CD8-positive, alpha-beta memory T cell (primary cell): ENCODE measurements around the gene CALHM1. TPM values are rescaled to one million over a fixed set of nuclear protein-coding genes. Genes with fewer than 3 reads are reported as not detected.
A peak's percentile ranks its signal among the peaks of the same experiment; 100 is the strongest.

Source experiments
- CTCF ChIA-PET: fragments of 350-600 bp; sonication (Branson Sonifier 250); formaldehyde crosslinking; loops from one replicate; lab custom pipeline; 2021; ENCODE audit warnings: antibody characterized with exemption; lab: Charles Lee
- POLR2A ChIA-PET: fragments of 350-600 bp; sonication (Branson Sonifier 250); formaldehyde crosslinking; loops from one replicate; lab custom pipeline; 2021; ENCODE audit warnings: antibody characterized with exemption; lab: Charles Lee
- DNase-seq, 5 donors: peaks; one replicate each; pipeline versions ENCODE4 v3.0.0 to v3.0.0-alpha.2; 2020 to 2022; ENCODE audit warnings: mixed read lengths in 1 of 5
- H3K27ac ChIP-seq: one replicate; pipeline ENCODE4 v1.7.0; 2013; ENCODE audit warnings: low read depth, mild to moderate bottlenecking, low read length, moderate library complexity
- H3K27me3 ChIP-seq: 2 replicates; pipeline ENCODE4 v1.7.0; 2013; ENCODE audit warnings: low read length, mild to moderate bottlenecking; ENCODE audit not compliant: insufficient read depth, poor library complexity, severe bottlenecking
- H3K36me3 ChIP-seq: 2 replicates; pipeline ENCODE4 v1.7.0; 2013; ENCODE audit warnings: mild to moderate bottlenecking, low read length, moderate library complexity; ENCODE audit not compliant: insufficient read depth
- H3K4me1 ChIP-seq: 2 replicates; pipeline ENCODE4 v1.7.0; 2013; ENCODE audit warnings: mild to moderate bottlenecking, low read length, moderate library complexity; ENCODE audit not compliant: insufficient read depth
- H3K4me3 ChIP-seq: 2 replicates; pipeline ENCODE4 v1.7.0; 2013; ENCODE audit warnings: mild to moderate bottlenecking, low read length
- H3K9me3 ChIP-seq: 2 replicates; pipeline ENCODE4 v1.7.0; 2013; ENCODE audit warnings: mild to moderate bottlenecking, low read length
- H3K27ac Mint-ChIP-seq, 8 donors: one replicate each; pipeline ENCODE4 v1.8.0; 2020 to 2021; ENCODE audit warnings: mixed read lengths in 8 of 8, mild to moderate bottlenecking in 6 of 8, inconsistent platforms in 3 of 8, moderate library complexity in 3 of 8
- H3K27me3 Mint-ChIP-seq, 2 donors: one replicate each; pipeline ENCODE4 v1.8.0; 2020 to 2021; ENCODE audit warnings: mixed read lengths in 2 of 2, mild to moderate bottlenecking in 1 of 2, moderate library complexity in 1 of 2
- H3K36me3 Mint-ChIP-seq, 3 donors: one replicate each; pipeline ENCODE4 v1.8.0; 2020 to 2021; ENCODE audit warnings: mixed read lengths in 3 of 3, inconsistent platforms in 1 of 3, mild to moderate bottlenecking in 1 of 3
- H3K4me1 Mint-ChIP-seq, 3 donors: one replicate each; pipeline ENCODE4 v1.8.0; 2020 to 2021; ENCODE audit warnings: mixed read lengths in 3 of 3, inconsistent platforms in 1 of 3, mild to moderate bottlenecking in 1 of 3
- H3K4me3 Mint-ChIP-seq, 7 donors: one replicate each; pipeline ENCODE4 v1.8.0; 2020 to 2021; ENCODE audit warnings: mixed read lengths in 7 of 7, mild to moderate bottlenecking in 6 of 7, moderate library complexity in 4 of 7, inconsistent platforms in 2 of 7
- H3K9me3 Mint-ChIP-seq, 5 donors: one replicate each; pipeline ENCODE4 v1.8.0; 2020 to 2022; ENCODE audit warnings: mixed read lengths in 5 of 5, mild to moderate bottlenecking in 3 of 5, moderate library complexity in 2 of 5, inconsistent platforms in 1 of 5
- polyA plus RNA-seq: library from polyadenylated mRNA; unstranded; fragments of 300-500 nt; fragmentation: Illumina TruSeq; gene quantifications from one replicate; pipeline ENCODE4 v1.2.3, GENCODE V29; 2021
- total RNA-seq, 2 experiments: library from RNA; stranded (reverse); gene quantifications; one replicate each; pipeline ENCODE4 v1.2.3, GENCODE V29; 2021

Gene CALHM1
- total and polyA plus RNA-seq, 3 experiments from 2014 or later, result not detected

- CTCF ChIA-PET, result interaction anchor here (1.1 to 3.0 kb wide), 5 partner anchors 10 to 54 kb away, joined by 3 to 15 read pairs (median 9); partner anchors contain the start of gene CALHM2
Observed at GRCh38 chr10:103470761-103471653, 12.3 kb upstream of the CALHM1 start.

GRCh38 chr10:103469201-103469600, 10.5 kb upstream of the CALHM1 start:
- Histone ChIP-seq H3K27ac (no peak overlapping the region), H3K9me3 (no peaks in the 10 kb centered on the region), H3K4me3 (no peak overlapping the region), H3K36me3 (no peaks in the 10 kb centered on the region), H3K4me1 (peaks cover 31% of the 10 kb centered on the region), H3K27me3 (no peaks in the 10 kb centered on the region)
- POLR2A ChIA-PET, result interaction anchor here (4.5 kb wide), 1 partner anchor 18 kb away, joined by 25 read pairs; the partner anchor contains the start of gene CALHM2
- no peaks in the 10 kb centered on the region for H3K27me3 Mint-ChIP-seq
- CTCF ChIA-PET, result interaction anchor here (0.9 to 1.5 kb wide), 2 partner anchors 16 to 17 kb away, joined by 3 to 4 read pairs; partner anchors contain the start of gene CALHM2
- H3K27ac Mint-ChIP-seq, result peak overlapping the region in 7 of 8 donors; percentile 2 to 98 (median 85)
- no peaks in the 10 kb centered on the region for H3K9me3 Mint-ChIP-seq
- peaks cover 45 to 66% (median 49%) of the 10 kb centered on the region in 3 donors for H3K4me1 Mint-ChIP-seq
- DNase-seq, result no peak
- H3K36me3 Mint-ChIP-seq, result peaks cover 0 to 2% (median 0%) of the 10 kb centered on the region in 3 donors
- H3K4me3 Mint-ChIP-seq, result peak overlapping the region in 1 of 7 donors; percentile 24

More at GRCh38 chr10:103470761-103471653, 12.3 kb upstream of the CALHM1 start:
- no peaks in the 10 kb centered on the region for H3K9me3 ChIP-seq
- H3K27me3 ChIP-seq, result no peaks in the 10 kb centered on the region
- H3K9me3 Mint-ChIP-seq, result no peaks in the 10 kb centered on the region
- no peaks in the 10 kb centered on the region for H3K36me3 ChIP-seq
- DNase-seq, result peak; percentile 50 to 91 (median 65)
- peaks cover 0 to 2% (median 0%) of the 10 kb centered on the region in 3 donors for H3K36me3 Mint-ChIP-seq
- peak overlapping the region; percentile 36 for H3K27ac ChIP-seq
- POLR2A ChIA-PET, result interaction anchor here (4.5 kb wide), 1 partner anchor 20 kb away, joined by 25 read pairs; the partner anchor contains the start of gene CALHM2
- H3K4me3 ChIP-seq, result peak overlapping the region; percentile 37
- peaks cover 45 to 73% (median 55%) of the 10 kb centered on the region in 3 donors for H3K4me1 Mint-ChIP-seq
- peaks cover 31% of the 10 kb centered on the region for H3K4me1 ChIP-seq
- no peaks in the 10 kb centered on the region for H3K27me3 Mint-ChIP-seq
- peak overlapping the region; percentile 78 to 98 (median 94) for H3K27ac Mint-ChIP-seq
- H3K4me3 Mint-ChIP-seq, result peak overlapping the region; percentile 7 to 88 (median 80)

- POLR2A ChIA-PET, result no interaction called here
- Histone ChIP-seq H3K36me3 (no peaks in the 10 kb centered on the region), H3K27ac (no peak overlapping the region), H3K4me1 (peaks cover 27% of the 10 kb centered on the region), H3K4me3 (no peak overlapping the region), H3K9me3 (no peaks in the 10 kb centered on the region), H3K27me3 (no peaks in the 10 kb centered on the region)
- Mint-ChIP-seq H3K27me3 (no peaks in the 10 kb centered on the region), H3K4me3 (no peak overlapping the region), H3K4me1 (peaks cover 41 to 57% (median 42%) of the 10 kb centered on the region in 3 donors), H3K27ac (peak overlapping the region in 6 of 8 donors; percentile 28 to 73 (median 56)), H3K9me3 (peaks cover 0 to 2% (median 0%) of the 10 kb centered on the region in 5 donors), H3K36me3 (no peaks in the 10 kb centered on the region)
- CTCF ChIA-PET, result no interaction called here
- DNase-seq, result no peak
Observed at GRCh38 chr10:103467406-103467805, 8.7 kb upstream of the CALHM1 start.

- H3K4me1 Mint-ChIP-seq, result peaks cover 34 to 50% (median 35%) of the 10 kb centered on the region in 3 donors
- no peaks in the 10 kb centered on the region for H3K9me3 ChIP-seq
- H3K4me3 ChIP-seq, result no peak overlapping the region
- H3K27ac ChIP-seq, result no peak overlapping the region
- H3K4me3 Mint-ChIP-seq, result no peak overlapping the region
- no peaks in the 10 kb centered on the region for H3K27me3 Mint-ChIP-seq
- H3K27ac Mint-ChIP-seq, result peak overlapping the region in 3 of 8 donors; percentile 32 to 65 (median 51)
- POLR2A ChIA-PET, result no interaction called here
- peaks cover 0 to 2% (median 0%) of the 10 kb centered on the region in 5 donors for H3K9me3 Mint-ChIP-seq
- H3K36me3 Mint-ChIP-seq, result no peaks in the 10 kb centered on the region
- H3K4me1 ChIP-seq, result peaks cover 21% of the 10 kb centered on the region
- H3K36me3 ChIP-seq, result no peaks in the 10 kb centered on the region
- CTCF ChIA-PET, result interaction anchor here (1.9 kb wide), 1 partner anchor 15 kb away, joined by 6 read pairs; no protein-coding TSS in a partner anchor
- H3K27me3 ChIP-seq, result no peaks in the 10 kb centered on the region
- no peak for DNase-seq
Observed at GRCh38 chr10:103466734-103467133, 8.0 kb upstream of the CALHM1 start.

- Histone ChIP-seq H3K9me3 (no peaks in the 10 kb centered on the region), H3K4me3 (no peak overlapping the region), H3K4me1 (peaks cover 9% of the 10 kb centered on the region), H3K27me3 (no peaks in the 10 kb centered on the region), H3K36me3 (no peaks in the 10 kb centered on the region), H3K27ac (no peak overlapping the region)
- no peak for DNase-seq
- Mint-ChIP-seq H3K36me3 (no peaks in the 10 kb centered on the region), H3K27me3 (no peaks in the 10 kb centered on the region), H3K27ac (peak overlapping the region in 1 of 8 donors; percentile 81), H3K4me1 (peaks cover 23 to 39% (median 25%) of the 10 kb centered on the region in 3 donors), H3K4me3 (no peak overlapping the region), H3K9me3 (peaks cover 0 to 2% (median 0%) of the 10 kb centered on the region in 5 donors)
- CTCF ChIA-PET, result interaction anchor here (1.0 to 1.9 kb wide), 6 partner anchors 10 to 49 kb away, joined by 3 to 6 read pairs (median 4); partner anchors contain the start of gene CALHM2
- POLR2A ChIA-PET, result no interaction called here
Observed at GRCh38 chr10:103465411-103466179, 6.9 kb upstream of the CALHM1 start.

GRCh38 chr10:103463499-103463898, 4.8 kb upstream of the CALHM1 start:
- Mint-ChIP-seq H3K4me3 (no peak overlapping the region), H3K27me3 (no peaks in the 10 kb centered on the region), H3K9me3 (peaks cover 0 to 2% (median 0%) of the 10 kb centered on the region in 5 donors), H3K27ac (peak overlapping the region in 1 of 8 donors; percentile 34), H3K36me3 (no peaks in the 10 kb centered on the region), H3K4me1 (peaks cover 17 to 35% (median 20%) of the 10 kb centered on the region in 3 donors)
- H3K36me3 ChIP-seq, result no peaks in the 10 kb centered on the region
- no peaks in the 10 kb centered on the region for H3K9me3 ChIP-seq
- POLR2A ChIA-PET, result interaction anchor here (0.7 to 1.8 kb wide), 2 partner anchors 9 to 11 kb away, joined by 3 to 4 read pairs; no protein-coding TSS in a partner anchor
- no peak overlapping the region for H3K4me3 ChIP-seq
- no peaks in the 10 kb centered on the region for H3K27me3 ChIP-seq
- CTCF ChIA-PET, result no interaction called here
- H3K4me1 ChIP-seq, result no peaks in the 10 kb centered on the region
- no peak overlapping the region for H3K27ac ChIP-seq
- DNase-seq, result no peak

- Mint-ChIP-seq H3K36me3 (no peaks in the 10 kb centered on the region), H3K4me1 (peaks cover 9 to 27% (median 13%) of the 10 kb centered on the region in 3 donors), H3K27ac (peak overlapping the region in 5 of 8 donors; percentile 13 to 88 (median 68)), H3K27me3 (no peaks in the 10 kb centered on the region), H3K4me3 (peak overlapping the region in 5 of 7 donors; percentile 4 to 67 (median 55)), H3K9me3 (peaks cover 0 to 2% (median 0%) of the 10 kb centered on the region in 5 donors)
- H3K27ac ChIP-seq, result no peak overlapping the region
- no peaks in the 10 kb centered on the region for H3K36me3 ChIP-seq
- DNase-seq, result no peak
- H3K4me3 ChIP-seq, result no peak overlapping the region
- no peaks in the 10 kb centered on the region for H3K27me3 ChIP-seq
- H3K9me3 ChIP-seq, result no peaks in the 10 kb centered on the region
- no peaks in the 10 kb centered on the region for H3K4me1 ChIP-seq
- CTCF ChIA-PET, result interaction anchor here (1.4 kb wide), 1 partner anchor 22 kb away, joined by 3 read pairs; no protein-coding TSS in a partner anchor
- POLR2A ChIA-PET, result interaction anchor here (0.5 to 1.0 kb wide), 3 partner anchors 13 to 111 kb away, joined by 3 to 5 read pairs (median 5); no protein-coding TSS in a partner anchor
Observed at GRCh38 chr10:103459615-103460014, 915 bp upstream of the CALHM1 start.
